ENCODE data around the gene SAMD7.

Gene SAMD7, protein sequence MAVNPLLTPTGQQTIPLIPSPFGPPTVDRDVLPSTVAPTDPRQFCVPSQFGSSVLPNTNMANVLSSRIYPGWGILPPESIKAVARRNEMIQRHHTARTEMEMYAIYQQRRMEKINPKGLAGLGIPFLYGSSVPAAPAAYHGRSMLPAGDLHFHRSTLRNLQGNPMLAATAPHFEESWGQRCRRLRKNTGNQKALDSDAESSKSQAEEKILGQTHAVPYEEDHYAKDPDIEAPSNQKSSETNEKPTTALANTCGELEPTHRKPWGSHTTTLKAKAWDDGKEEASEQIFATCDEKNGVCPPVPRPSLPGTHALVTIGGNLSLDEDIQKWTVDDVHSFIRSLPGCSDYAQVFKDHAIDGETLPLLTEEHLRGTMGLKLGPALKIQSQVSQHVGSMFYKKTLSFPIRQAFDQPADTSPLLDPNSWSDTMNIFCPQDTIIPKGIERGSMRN

DNA sequence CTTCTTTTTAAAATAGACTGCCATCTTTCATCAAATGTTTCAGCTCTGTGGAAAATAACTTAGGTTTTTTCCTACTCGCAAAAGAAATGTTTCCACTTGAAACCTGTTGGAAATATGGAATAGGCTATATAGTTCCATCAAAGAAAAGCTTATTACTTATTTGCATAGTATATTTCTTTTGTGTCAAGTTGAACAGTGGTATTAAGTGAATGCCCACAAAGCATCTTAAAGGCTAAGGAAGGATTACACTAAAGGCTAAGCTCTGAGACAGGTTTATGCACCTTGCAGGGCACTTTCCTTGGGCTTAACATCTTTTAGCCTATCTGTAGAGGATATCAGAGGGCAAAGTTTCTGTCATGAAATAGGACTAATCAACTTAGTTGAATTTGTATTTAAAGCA lies at the start of gene SAMD7:
Gene SAMD7 (plus strand): TSS at position 301 of the 400 bp plus-strand sequence. CDS start 7,927 bp downstream, outside the sequence.
- in situ Hi-C loops (cut with MboI; ENCODE audit: low sequenced_read_pairs): no loop called here

GRCh38 chr3:169861871-169862270 lies 49.5 kb upstream of the SAMD7 start:
- in situ Hi-C loops (cut with MboI; ENCODE audit: low sequenced_read_pairs): loop anchor here (25.0 kb wide), 2 partner anchors 175 to 525 kb away; partner anchors contain the start of gene GPR160

DNA sequence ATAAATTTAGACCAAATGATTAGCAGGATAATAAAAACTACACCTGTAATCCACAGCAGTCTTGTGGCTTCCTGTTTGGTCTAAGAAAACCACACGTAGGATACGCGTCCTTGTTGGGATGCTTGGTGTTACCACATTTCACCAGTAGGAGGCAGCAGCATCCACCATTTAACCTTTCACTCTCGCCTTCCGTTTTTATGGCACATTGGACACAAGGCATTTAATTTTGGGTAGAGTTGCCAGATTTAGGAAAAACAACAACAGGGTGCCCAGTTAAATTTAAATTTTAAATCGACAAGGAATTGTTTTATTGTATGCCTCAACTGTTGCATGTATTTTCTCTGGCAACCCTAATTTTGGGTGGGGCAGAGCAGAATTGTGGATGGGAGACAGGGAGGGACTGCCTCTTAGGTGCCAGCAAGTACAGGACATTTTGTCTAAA lies 47.9 kb upstream of the SAMD7 start:
- in situ Hi-C loops (cut with MboI; ENCODE audit: low sequenced_read_pairs): loop anchor here (25.0 kb wide), 2 partner anchors 174 to 524 kb away; partner anchors contain the start of gene GPR160

GRCh38 chr3:169864270-169864669 lies 47.1 kb upstream of the SAMD7 start:
- in situ Hi-C loops (cut with MboI; ENCODE audit: low sequenced_read_pairs): loop anchor here (25.0 kb wide), 2 partner anchors 173 to 523 kb away; partner anchors contain the start of gene GPR160

DNA sequence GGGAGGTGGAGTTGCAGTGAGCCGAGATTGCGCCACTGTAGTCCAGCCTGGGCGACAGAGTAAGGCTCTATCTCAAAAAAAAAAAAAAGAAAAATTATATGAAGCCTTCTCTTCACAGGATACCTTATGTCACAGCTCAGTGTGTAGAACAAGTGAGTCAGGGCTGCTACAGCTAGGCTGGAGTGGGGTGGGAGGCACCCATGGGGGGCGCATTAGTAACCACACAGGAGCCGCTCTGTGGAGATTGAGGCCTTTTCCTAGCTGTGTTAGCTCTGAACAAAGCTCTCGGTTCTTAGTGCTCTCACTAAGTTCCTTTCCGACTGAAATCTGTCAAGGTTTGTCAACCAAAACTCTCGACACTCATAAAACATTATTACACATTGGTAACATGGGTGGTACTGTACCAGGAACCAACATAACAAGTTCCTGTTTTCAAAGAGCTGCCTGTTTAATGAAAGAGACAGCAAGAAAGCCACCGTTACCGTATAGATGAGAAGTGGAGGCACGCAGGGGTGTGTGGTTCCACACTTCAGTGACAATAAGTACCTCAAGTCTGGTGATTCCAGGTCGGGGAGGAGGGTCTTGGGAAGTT lies 46.1 kb upstream of the SAMD7 start:
- in situ Hi-C loops (cut with MboI; ENCODE audit: low sequenced_read_pairs): loop anchor here (25.0 kb wide), 2 partner anchors 172 to 522 kb away; partner anchors contain the start of gene GPR160

- in situ Hi-C loops (cut with MboI; ENCODE audit: low sequenced_read_pairs): loop anchor here (25.0 kb wide), 2 partner anchors 170 to 520 kb away; partner anchors contain the start of gene GPR160
These were observed 43.7 kb upstream of the SAMD7 start for GRCh38 chr3:169867584-169868210.

DNA sequence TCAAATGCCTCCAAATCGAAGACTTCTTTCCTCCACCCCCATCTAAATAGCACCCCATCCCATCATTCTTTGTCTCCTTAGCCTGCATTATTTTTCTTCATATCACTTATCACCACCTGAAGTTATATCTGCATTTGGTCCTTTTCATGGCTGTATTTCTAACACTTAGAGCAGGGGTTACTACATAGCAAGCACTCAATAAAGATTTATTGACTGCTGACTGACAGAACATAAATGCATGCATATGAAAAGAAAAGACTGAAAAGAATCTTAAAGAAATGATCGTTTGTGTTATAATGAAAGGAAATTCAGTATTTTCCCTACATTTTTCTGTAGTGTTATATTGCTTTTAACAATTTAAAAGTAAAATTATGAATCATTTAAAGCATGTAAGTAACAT lies 43.0 kb upstream of the SAMD7 start:
- in situ Hi-C loops (cut with MboI; ENCODE audit: low sequenced_read_pairs): loop anchor here (25.0 kb wide), 2 partner anchors 169 to 519 kb away; partner anchors contain the start of gene GPR160

DNA sequence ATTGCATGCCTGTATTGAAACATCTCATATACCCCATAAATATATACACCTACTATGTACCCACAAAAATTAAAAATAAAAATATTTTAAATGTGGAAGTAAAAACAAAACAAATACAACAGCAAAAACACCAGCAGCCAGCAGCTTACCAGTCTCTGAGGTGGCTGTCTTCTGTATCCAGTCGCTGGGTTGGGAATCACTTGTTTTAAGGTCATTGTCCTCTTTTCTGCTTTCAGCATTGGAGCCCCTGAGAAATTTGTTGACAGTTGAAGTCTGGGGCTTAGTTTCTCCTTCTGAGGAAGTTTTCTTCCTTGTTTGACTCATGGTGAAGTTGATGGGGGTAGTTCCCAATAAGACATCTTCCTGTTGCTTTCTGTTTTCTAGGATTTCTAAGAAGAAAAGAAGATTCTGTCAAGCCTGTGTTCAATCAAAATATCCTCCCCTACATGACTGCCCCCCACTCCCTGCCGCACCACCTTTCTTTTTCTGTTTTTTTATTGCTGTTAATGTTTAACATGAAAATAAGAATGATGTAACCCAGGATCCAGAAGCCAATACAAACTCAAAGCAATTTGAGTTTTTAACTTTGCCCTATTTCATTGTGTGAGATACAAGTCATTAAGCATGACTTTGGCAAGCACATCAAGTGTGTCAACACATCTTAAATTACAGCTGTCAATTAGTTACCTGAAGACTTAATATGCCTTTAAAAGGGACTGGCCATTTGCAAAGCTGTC lies 41.7 kb upstream of the SAMD7 start, which contains the start of gene LRRC31:
Gene LRRC31 (minus strand): TSS at position 452 of the 737 bp plus-strand sequence. CDS start 128 bp downstream, at position 324.
- in situ Hi-C loops (cut with MboI; ENCODE audit: low sequenced_read_pairs): loop anchor here (25.0 kb wide), 2 partner anchors 168 to 518 kb away; partner anchors contain the start of gene GPR160

DNA sequence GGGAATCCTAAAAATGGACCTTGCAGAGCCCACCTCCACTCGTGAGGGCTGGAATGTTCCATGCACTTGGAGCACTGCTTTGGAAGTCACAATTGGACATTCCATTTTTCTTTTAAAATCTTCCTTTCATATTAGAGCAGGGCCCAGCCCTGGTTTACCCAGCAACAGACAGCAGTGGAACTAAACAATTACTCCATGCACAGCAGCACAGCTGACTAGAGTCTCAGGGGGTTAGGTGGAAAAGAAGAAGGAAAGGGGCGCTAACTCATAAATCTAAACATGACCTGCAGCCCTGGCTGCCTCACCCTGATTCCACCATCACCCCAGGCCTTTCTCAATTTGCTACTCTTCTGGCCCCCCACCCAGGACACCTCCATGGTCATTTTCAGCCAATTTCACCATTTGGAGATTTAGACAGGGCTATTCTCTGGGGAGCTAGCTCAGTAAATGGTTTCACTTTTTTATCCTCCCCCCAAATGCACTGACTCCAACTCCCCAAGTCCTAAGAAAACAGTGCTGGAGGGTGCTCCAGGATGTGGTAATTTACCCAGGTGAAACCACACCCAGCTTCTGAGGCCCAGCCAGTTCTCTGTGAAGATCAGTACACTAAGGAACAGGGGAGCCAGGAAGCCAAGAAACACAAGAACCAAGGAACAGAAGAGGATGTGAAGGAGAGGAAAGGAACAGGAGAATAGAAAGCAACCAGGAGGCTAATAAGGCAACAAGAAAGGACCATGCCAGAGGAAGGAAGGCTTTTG lies 40.1 kb upstream of the SAMD7 start:
- in situ Hi-C loops (cut with MboI; ENCODE audit: low sequenced_read_pairs): loop anchor here (25.0 kb wide), 2 partner anchors 166 to 516 kb away; partner anchors contain the start of gene GPR160

DNA sequence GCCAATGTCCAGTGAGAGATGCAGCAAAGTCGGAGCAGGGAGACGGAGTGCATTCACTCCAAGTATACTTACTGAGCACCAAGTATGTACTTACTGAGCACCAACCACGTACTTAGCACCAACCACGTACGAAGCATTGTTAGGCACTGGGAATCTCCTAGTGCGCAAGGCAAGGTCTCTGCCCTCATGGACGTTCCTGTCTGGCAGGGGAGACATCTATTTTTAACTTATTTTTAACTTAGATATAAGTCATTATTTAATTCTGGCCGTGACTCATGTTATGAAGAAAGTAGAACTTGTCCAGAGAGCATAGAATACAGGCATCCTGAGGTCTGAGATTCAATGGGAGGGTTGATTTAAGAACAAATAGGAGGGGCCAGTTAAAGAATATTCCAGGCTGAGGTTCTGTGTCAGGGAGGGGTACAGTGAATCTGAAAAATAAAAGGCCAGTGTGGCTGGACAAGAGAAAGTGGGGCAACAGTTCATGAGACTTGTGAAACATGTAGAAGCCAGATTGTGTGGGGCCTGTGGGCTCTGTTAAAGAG lies 32.3 kb upstream of the SAMD7 start:
- in situ Hi-C loops (cut with MboI; ENCODE audit: low sequenced_read_pairs): no loop called here

GRCh38 chr3:169879845-169880575 lies 31.4 kb upstream of the SAMD7 start:
- in situ Hi-C loops (cut with MboI; ENCODE audit: low sequenced_read_pairs): no loop called here

DNA sequence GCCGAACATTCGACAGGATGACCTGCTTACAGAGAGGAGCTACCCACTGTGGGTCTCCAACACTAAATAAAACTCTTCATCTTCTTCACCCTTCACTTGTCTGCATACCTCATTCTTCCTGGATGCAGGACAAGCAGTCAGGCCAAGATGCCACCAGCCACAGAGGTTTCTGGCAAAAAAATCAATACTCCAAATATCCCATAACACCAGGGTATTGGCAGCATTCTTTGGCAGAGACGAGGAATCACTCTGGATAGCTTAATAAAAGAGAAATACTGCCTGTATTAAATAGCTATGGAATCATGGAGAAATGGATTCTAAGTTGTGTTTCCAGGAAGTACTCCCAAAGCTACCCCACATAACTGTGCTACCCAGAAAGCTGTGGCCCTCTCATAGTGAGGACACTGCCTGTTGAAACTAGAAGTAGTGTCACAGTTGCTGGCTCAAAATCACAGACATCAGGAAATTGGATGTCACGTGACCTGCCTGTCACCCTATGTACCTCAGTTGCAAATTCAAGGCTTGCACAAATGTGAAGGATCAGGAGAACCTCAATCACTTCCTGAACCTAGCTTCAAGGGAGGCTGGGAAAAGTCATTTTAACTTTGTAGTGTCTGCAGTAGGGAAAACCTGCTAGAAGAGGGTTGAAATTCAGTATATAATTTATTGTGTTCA lies 30.7 kb upstream of the SAMD7 start:
- in situ Hi-C loops (cut with MboI; ENCODE audit: low sequenced_read_pairs): no loop called here

DNA sequence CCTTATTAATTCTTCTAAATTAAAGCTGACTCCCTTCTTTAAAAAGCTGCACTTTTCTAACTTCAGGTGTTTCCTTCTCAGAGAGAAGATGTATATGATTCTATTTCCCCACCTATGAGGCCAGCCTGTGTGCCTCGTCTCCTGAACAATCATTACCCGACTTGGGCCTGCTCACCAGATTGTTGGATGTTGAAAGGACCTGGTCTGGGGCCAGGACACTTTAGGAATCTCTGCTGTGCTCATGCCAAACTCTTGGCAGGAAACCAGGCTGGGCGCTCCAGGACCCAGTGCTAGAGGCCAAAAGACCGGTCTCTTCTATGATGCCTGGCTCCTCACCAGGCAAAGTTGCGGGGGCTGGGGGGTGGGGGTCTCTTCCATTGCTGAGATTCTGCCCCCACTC lies 24.7 kb upstream of the SAMD7 start:
- in situ Hi-C loops (cut with MboI; ENCODE audit: low sequenced_read_pairs): no loop called here

DNA sequence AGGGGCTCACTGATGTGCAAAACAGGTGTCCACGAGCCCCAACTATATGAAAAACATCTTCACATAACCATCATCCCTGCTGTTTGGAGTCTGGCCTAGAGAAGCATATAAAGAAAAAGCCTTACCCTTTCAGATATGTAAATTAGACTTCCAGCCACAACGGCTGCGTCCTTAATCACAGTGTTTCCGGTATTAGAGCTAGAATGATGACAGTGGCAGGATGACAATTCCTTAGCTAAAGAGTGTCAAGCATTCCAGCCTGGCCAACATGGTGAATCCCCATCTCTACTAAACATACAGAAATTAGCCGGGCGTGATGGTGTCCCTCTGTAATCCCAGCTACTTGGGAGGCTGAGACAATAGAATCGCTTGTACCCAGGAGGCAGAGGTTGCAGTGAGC lies 19.5 kb upstream of the SAMD7 start:
- in situ Hi-C loops (cut with MboI; ENCODE audit: low sequenced_read_pairs): no loop called here

DNA sequence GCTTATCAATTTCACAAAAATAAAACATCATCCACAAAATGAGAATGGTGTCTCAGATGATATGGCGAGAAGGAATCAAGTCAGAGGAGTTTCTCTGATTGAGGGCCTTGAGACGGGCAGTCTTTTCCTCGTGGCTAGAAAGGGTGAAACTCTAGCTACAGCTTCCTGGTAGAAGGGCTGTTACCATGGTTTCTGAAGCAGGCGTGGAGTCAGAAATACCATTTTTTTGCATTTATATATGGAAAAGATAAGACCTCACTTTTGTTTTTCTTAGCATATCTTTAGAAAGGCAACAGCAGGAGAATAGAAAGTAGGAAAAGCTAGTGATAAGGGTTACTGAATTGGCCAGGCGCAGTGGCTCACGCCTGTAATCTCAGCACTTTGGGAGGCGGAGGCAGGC lies 17.3 kb upstream of the SAMD7 start:
- in situ Hi-C loops (cut with MboI; ENCODE audit: low sequenced_read_pairs): no loop called here

- in situ Hi-C loops (cut with MboI; ENCODE audit: low sequenced_read_pairs): no loop called here
These were observed 16.3 kb upstream of the SAMD7 start for GRCh38 chr3:169895072-169895471.

GRCh38 chr3:169897284-169897683 lies 14.1 kb upstream of the SAMD7 start:
- in situ Hi-C loops (cut with MboI; ENCODE audit: low sequenced_read_pairs): no loop called here

DNA sequence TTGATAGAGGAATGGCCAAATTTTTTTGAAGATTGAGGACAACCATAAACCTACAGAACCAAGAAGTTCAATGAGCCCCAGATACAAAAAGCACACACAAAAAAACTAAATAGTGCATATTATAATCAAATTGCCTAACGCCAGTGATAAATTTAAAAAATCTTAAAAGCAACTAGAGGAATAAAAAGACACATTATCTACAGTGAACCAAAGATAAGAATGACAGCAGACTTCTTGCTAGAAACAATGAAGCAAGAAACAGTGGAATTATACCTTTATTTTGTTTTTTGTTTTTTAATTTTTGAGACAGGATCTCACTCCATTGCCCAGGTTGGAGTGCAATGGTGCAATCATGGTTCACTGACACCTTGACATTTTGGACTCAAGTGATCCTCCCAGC lies 9.9 kb upstream of the SAMD7 start:
- in situ Hi-C loops (cut with MboI; ENCODE audit: low sequenced_read_pairs): no loop called here
